Activated naive CD4-positive, alpha-beta T cell treated with anti-CD3 and anti-CD28 coated beads, Interleukin-2, amount 50 U/mL, for 72 hours (primary cell): ENCODE data around the gene IFNL4. TPM values are rescaled to one million over a fixed set of nuclear protein-coding genes. Genes with fewer than 3 reads are reported as not detected.
A peak's percentile ranks its signal among the peaks of the same experiment; 100 is the strongest.
"Not testable (repeated sequence)": the region's sequence is repeated elsewhere in the genome, so short reads cannot be mapped to it uniquely, and the experiment has no call there.

ENCODE experiments used
- ATAC-seq, 2 donors: fragments of 150-1000 bp; cut with Tn5 transposase; 2 replicates each; pipeline ENCODE4 v1.10.0; 2021; ENCODE audit warnings: mild to moderate bottlenecking in 2 of 2, moderate library complexity in 2 of 2
- DNase-seq, 2 donors: peaks; one replicate each; pipeline ENCODE4 v3.0.0; 2021 to 2022; ENCODE audit warnings: low spot score in 2 of 2
- H3K27ac Mint-ChIP-seq, 2 donors: one replicate each; pipeline ENCODE4 v1.8.0; 2022; ENCODE audit warnings: mild to moderate bottlenecking in 2 of 2, mixed read lengths in 2 of 2
- H3K36me3 Mint-ChIP-seq, 2 donors: one replicate each; pipeline ENCODE4 v1.8.0; 2022; ENCODE audit warnings: mixed read lengths in 2 of 2
- H3K9me3 Mint-ChIP-seq, 2 donors: one replicate each; pipeline ENCODE4 v1.8.0; 2022; ENCODE audit warnings: mixed read lengths in 2 of 2
- total RNA-seq, 2 donors: library from RNA; stranded (reverse); gene quantifications; one replicate each; pipeline ENCODE4 v1.2.3, GENCODE V29; 2022

IFNL4 gene
- total RNA-seq, 2 donors from 2014 or later, result not detected

DNA sequence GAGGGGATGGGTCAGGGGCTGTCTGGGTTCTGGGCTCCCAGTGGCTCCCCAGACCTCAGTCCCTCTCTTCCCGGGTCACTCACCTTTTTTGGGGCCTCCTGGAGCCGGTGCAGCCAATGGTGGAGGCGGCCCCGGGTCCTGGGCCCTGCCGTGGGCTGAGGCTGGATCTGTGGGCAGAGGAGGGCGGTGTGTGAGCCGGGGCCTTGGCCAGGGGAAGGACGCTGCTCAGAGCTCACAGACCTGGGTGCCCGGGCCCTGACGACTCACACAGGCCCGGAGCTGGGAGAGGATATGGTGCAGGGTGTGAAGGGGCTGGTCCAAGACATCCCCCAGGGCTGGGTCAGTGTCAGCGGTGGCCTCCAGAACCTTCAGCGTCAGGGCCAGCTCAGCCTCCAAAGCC is 4.9 kb downstream of the IFNL4 start:
- H3K27ac Mint-ChIP-seq, H3K36me3 Mint-ChIP-seq, DNase-seq, ATAC-seq, H3K9me3 Mint-ChIP-seq: not testable (repeated sequence)

DNA sequence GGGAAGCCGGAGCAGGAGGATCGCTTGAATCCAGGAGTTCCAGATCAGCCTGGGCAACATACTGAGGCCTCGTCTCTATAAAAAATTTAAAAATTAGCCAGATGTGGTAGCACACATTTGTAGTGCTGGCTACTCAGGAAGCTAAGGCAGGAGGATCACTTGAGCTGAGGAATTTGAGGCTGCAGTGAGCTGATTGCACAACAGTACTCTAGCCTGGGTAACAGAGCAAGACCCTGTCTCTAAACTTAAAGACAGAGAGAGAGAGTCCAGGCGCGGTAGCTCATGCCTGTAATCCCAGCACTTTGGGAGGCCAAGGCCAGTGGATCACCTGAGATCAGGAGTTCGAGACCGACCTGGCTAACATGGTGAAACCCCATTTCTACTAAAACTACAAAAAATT is 8.2 kb downstream of the IFNL4 start:
- ATAC-seq, result no peak
- peak overlapping the region in 1 of 2 donors; percentile 57 for H3K27ac Mint-ChIP-seq

DNA sequence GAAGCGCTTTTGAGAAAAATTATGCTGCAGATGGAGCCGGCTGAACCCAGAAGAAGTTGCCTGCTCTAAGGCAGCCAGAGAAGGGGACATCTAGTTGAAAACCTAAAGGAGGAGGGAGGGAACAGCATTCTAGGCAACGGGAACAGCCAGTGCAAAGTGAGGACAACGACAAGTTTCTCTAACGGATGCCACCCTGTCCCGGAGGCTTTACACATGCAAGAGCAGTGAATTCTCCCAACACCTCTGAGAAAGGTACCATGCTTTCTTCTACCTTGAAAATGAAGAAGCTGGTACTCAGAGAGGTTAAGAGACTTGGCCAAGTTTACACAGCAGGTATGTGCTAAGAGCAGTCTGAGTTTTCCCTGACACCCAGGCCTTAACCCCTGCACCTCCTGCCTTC is 9.7 kb downstream of the IFNL4 start:
- DNase-seq (no peak), ATAC-seq (no peak)
- H3K9me3 Mint-ChIP-seq, result no peaks in the 10 kb centered on the region
- H3K36me3 Mint-ChIP-seq, result no peaks in the 10 kb centered on the region
- H3K27ac Mint-ChIP-seq, result peak overlapping the region in 1 of 2 donors; percentile 80

More for the DNA sequence above, 8.2 kb downstream of the IFNL4 start:
- Mint-ChIP-seq H3K9me3 (no peaks in the 10 kb centered on the region), H3K36me3 (no peaks in the 10 kb centered on the region)
- DNase-seq, result no peak

DNA sequence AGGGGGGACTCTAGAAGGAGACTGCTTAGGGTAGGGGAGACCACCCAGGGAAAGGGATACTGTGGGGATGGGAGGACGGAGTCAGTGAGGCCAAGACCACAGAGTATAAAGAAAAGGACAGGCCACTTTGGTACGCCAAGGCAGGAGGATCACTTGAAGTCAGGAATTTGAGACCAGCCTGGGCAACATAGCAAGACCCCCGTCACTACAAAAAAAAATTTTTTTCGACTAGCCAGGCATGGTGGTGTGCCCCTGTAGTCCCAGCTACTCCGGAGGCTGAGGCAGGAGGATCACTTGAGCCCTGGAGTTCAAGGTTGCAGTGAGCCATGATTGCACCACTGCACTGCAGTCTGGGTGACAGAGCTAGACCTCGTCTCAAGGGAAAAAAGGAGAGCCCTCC is 10.4 kb downstream of the IFNL4 start:
- H3K36me3 Mint-ChIP-seq, result no peaks in the 10 kb centered on the region
- no peaks in the 10 kb centered on the region for H3K9me3 Mint-ChIP-seq
- ATAC-seq, result no peak
- H3K27ac Mint-ChIP-seq, result peak overlapping the region; percentile 73 to 80
- no peak for DNase-seq

DNA sequence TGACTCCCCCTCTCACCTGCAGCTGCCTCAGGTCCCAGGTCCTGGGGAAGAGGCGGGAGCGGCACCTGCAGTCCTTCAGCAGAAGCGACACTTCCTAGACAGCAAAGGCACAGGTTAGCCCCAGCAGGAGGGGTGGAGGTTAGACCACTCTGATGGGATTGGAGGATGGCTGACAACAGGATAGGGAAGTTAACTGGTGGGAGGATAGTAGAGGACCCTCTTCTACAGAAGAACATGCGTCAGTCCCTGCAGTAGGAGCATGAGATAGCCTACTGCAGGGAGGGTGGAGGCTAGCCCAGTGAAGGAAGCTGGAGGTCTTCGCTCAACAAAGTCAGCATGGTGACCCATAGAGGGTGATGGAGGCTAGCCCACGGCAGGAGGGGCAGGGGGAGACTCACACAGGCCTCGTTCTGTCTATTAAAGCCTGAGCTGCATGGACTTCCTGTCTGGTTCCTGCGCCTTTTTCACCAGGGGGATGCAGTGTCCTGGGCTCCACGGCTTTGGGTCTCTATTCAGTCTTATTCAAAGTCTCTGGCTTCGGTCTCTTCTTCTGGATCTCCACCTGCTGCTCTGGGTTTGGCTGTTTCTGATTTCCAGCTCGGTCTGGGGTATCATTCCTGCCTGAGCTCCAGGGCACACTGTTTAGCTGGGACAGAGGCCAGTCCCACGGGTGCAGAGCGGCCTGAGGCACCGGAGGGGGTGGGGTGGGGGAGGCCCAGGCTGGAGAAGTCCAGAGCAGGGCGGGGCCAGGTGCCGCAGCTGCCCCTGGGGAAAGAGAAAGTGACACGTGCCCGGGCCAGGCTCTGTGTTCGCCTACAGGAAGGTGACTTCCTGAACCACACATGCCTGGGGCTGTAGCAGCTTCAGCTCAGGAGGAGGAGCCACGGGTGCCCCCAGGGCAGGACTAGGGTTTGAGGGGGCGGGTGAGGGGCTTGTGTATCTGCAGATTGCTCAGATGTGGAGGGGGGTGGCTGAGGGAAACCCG is 11.2 kb downstream of the IFNL4 start:
- ATAC-seq (peak; percentile 82 to 98), DNase-seq (peak; percentile 45 to 71)
- Mint-ChIP-seq H3K27ac (peak overlapping the region; percentile 73 to 80), H3K36me3 (no peaks in the 10 kb centered on the region), H3K9me3 (no peaks in the 10 kb centered on the region)

DNA sequence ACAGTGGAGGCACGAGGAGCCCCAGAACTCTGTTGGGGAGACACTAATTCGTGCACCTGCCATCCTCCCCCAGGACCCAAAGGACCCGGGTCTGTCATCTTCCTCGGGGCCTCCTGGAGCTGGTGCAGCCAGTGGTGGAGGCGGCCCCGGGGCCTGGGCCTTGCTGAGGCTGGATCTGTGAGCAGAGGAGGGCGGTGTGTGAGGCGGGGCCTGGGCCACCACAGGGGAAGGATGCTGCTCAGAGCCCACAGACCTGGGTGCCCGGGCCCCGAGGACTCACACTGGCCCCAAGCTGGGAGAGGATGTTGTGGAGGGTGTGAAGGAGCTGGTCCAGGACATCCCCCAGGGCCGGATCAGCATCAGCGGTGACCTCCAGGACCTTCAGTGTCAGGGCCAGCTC is 12.1 kb downstream of the IFNL4 start:
- H3K36me3 Mint-ChIP-seq, result no peaks in the 10 kb centered on the region
- peak overlapping the region; percentile 36 to 80 for H3K27ac Mint-ChIP-seq
- H3K9me3 Mint-ChIP-seq, result no peaks in the 10 kb centered on the region
- DNase-seq (peak in 1 of 2 donors; percentile 26), ATAC-seq (peak; percentile 32 to 76)

DNA sequence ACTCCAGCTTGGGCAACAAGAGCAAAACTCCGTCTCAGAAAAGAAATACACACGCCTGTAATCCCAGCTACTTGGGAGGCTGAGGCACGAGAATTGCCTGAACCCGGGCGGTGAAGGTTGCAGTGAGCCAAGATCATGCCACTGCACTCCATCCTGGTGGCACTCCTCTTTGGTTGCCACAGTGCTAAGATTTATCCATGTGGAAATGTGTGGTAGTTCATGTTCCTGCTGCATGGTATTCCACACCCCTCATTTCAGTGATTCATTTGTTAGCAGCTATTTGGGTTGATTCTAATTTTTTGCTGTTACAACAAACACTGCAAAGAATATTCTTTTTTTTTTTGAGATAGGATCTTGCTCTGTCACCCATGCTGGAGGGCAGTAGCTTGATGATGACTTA is 15.9 kb downstream of the IFNL4 start:
- no peak for ATAC-seq
- Mint-ChIP-seq H3K9me3 (no peaks in the 10 kb centered on the region), H3K27ac (no peak overlapping the region), H3K36me3 (no peaks in the 10 kb centered on the region)
- no peak for DNase-seq

DNA sequence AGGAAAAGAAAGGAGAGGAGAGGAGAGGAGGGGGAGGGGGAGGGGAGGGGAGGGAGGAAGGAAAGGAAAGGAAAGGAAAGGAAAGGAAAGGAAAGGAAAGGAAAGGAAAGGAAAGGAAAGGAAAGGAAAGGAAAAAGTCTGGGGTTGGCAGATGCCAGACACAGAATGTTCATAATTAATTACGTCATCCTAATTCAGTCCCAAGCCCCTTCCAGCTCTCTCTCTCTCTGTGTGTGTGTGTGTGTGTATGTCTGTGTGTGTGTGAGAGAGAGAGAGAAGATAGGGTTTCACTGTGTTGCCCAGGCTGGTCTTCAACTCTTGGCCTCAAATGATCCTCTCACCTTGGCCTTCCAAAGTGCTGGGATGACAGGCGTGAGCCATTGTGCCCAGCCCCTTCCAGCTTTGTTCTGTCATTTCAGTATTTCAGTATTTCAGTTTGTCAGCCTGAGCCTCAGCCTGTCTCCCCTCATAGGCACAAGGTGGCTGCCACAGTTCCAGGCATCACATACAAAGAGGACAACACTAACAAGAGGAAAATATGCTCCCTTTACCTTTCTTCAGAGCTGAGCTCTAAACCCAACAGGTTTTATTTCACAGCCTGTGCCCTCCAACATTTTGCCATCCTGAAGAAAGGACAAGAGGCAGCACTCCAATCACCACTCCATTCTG is 18.4 kb downstream of the IFNL4 start:
- no peaks in the 10 kb centered on the region for H3K9me3 Mint-ChIP-seq
- no peaks in the 10 kb centered on the region for H3K36me3 Mint-ChIP-seq
- DNase-seq (no peak), ATAC-seq (no peak)
- no peak overlapping the region for H3K27ac Mint-ChIP-seq

DNA sequence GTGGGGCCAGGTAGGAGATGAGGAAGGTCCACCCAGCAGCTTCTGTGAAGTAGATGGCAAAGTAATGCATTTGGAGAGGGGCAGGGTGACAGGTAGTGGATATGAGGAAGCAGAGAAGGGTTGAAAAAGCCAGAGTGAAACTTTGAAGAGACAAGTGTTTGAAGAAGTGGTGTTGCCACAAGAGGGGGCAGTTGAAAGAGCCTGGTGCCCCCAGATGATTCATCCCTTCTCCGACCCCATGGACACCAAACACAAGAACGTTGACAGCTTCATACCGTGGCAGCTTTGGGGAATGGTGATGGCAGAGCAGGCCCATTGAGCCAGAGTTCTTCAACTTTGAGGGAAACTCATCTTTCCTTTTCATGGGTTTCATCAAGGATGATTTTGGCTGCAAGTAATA is 23.7 kb downstream of the IFNL4 start:
- DNase-seq (no peak), ATAC-seq (no peak)
- Mint-ChIP-seq H3K27ac (peak overlapping the region in 1 of 2 donors; percentile 79), H3K9me3 (no peaks in the 10 kb centered on the region), H3K36me3 (no peaks in the 10 kb centered on the region)

DNA sequence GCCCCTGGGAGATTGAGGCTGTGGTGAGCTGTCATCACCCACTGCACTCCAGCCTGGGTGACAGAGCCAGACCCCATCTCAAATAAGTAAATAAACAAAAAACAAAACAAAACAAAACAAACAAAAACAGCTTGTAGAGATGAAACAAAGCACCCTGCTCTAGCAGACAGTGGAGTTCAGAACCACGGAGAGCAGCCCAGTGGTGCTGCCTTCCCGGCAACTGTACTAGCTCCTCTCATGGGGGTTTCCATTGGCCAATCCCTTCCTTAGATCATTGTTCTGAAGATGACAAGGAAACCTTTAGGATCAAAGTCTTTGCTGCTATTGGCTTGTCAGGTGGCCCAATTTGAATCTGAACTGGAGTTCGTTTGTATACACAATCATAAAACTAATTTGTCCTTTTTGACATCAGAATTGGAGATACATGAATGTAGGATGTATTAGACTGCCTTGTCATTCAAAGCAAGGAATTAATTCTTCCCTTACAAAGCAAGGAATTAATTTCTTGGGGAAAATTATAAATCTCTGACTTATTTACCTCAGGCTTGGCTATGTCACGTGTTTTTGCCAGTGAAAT is 24.9 kb downstream of the IFNL4 start:
- Mint-ChIP-seq H3K36me3 (no peaks in the 10 kb centered on the region), H3K27ac (no peak overlapping the region), H3K9me3 (no peaks in the 10 kb centered on the region)
- DNase-seq (no peak), ATAC-seq (no peak)

DNA sequence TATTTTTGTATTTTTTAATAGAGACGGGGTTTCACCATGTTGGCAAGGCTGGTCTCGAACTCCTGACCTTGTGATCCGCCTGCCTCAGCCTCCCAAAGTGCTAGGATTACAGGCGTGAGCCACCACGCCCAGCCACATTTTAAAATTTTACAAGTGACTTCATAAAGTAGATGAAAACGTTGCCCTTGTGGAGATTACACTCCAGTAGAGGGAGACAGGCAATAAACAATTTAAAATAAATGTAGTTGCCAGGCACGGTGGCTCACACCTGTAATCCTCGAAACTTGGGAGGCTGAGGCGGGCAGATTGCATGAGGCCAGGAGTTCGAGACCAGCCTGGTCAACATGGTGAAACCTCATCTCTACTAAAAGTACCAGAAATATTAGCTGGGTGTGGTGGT is 29.5 kb downstream of the IFNL4 start:
- H3K27ac Mint-ChIP-seq, DNase-seq, H3K36me3 Mint-ChIP-seq, H3K9me3 Mint-ChIP-seq, ATAC-seq: not testable (repeated sequence)

DNA sequence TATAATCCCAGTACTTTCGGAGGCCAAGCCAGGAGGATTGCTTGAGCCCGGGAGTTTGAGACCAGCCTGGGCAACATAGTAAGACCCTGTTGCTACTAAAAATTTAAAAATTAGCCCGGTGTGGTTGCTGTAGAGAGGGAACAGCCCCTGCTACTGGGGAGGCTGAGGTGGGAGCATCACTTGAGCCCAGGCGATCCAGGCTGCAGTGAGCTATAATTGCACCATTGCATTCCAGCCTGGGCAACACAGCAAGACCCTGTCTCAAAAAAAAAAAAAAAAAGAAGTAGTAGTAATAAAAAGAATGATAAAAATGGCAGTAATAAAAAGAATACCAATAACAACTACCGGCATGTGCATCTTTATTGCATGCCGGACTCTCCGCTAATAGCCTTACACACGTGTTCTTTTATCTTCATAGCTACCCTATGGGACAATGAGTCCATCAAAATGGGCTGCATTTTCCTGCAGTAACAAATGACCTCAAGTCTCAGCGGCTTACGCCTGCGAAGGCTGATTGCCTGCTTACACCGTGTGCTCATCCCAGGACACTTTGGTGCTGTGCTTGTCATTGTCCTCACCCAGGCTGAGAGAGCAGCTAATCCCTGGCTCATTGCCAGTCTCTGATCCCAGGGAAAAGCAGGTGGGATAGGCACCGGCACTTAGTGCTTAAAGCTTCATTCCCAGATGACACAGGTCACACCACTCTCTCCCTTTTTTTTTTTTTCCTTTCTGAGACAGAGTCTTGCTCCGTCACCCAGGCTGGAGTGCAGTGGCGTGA is 30.2 kb downstream of the IFNL4 start:
- DNase-seq (no peak), ATAC-seq (no peak)
- Mint-ChIP-seq H3K9me3 (no peaks in the 10 kb centered on the region), H3K36me3 (no peaks in the 10 kb centered on the region), H3K27ac (no peak overlapping the region)

DNA sequence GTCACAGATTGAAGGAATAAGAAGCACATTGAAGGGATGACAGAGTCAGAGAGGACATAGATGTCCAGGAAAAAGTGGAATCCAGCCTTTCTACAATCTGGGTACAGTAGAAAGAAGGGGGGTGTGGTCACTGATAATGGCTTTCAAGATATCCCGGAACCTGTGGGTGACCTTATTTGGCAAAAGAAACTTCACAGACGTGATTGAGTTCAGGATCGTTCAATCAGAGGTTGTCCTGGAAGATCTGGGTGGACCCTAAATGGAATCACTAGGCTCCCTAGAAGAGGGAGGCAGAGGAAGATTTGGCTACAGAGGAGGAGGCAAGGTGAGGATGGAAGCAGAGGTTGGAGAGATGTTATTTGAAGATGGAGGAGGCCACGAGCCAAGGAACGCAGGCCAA is 31.6 kb downstream of the IFNL4 start:
- H3K9me3 Mint-ChIP-seq, result no peaks in the 10 kb centered on the region
- H3K36me3 Mint-ChIP-seq, result no peaks in the 10 kb centered on the region

DNA sequence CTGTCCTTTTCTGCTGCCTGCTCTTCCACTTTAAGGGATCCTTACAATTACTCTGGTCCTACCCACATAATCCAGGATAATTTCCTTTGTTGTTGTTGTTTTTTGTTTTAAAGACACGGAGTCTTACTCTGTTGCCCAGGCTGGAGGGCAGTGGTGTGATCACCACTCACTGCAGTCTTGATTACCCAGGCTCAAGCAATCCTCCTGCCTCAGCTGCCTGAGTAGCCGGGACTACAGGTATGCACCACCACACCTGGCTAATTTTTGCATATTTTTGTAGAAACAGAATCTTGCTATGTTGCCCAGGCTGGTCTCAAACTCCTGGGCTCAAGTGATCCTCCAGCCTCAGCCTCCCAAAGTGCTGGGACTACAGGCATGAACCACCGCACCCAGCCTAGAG is 33.3 kb downstream of the IFNL4 start:
- DNase-seq, ATAC-seq, H3K9me3 Mint-ChIP-seq, H3K36me3 Mint-ChIP-seq: not testable (repeated sequence)
- peak overlapping the region in 1 of 2 donors; percentile 59 for H3K27ac Mint-ChIP-seq

More for the DNA sequence above, 31.6 kb downstream of the IFNL4 start:
- no peak overlapping the region for H3K27ac Mint-ChIP-seq
- DNase-seq, result no peak
- no peak for ATAC-seq

DNA sequence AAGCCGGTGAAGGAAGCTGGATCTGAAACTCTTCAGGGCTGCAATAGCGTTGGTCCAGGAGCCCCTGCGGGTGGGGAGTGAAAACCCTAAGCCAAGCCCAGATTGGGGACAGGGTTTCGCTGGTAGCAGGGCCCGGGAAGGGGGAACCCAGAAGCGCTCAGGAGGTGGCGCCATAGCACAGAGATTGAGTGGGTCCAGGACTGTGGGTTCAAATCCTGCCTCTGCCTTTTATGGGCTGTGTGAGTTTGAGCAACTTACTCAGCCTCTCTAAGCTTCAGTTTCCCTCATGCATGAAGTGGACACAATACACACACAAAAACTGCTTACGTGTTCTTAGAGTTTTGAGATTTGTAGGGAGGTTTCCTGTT is 36.3 kb downstream of the IFNL4 start:
- ATAC-seq, result peak; percentile 98
- peak; percentile 64 to 75 for DNase-seq
- no peaks in the 10 kb centered on the region for H3K36me3 Mint-ChIP-seq
- no peak overlapping the region for H3K27ac Mint-ChIP-seq
- no peaks in the 10 kb centered on the region for H3K9me3 Mint-ChIP-seq

DNA sequence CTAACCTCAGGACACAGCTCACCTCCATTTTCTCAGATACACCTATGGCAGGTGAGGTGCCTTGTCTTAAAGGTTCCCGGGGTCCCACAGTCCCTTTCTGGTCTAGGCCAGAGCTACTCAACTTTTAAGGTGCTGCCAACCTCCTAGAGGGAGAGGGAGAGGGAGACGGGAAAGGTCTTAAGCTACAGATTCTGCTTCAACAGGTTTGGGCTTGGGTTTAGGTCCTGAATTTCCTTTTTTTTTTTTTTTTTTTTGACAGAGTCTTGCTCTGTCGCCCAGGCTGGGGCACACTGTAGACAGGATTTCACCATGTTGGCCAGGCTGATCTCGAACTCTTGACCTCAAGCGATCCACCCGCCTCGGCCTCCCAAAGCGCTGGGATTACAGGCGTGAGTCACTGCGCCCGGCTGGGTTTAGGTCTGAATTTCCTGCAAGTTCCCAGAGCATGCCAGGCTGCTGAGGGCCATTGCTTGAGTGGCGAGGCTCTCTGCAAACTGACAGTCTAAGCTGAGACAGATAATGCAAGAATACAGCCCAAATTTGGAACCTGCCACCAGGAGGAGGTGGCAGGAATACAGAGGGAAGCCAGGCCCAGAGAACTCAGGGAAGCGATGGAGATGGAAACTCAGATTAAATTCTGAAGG is 36.8 kb downstream of the IFNL4 start:
- H3K36me3 Mint-ChIP-seq, result no peaks in the 10 kb centered on the region
- DNase-seq (no peak), ATAC-seq (peak; percentile 14 to 37)

More for the DNA sequence above, 36.8 kb downstream of the IFNL4 start:
- H3K27ac Mint-ChIP-seq, result no peak overlapping the region
- H3K9me3 Mint-ChIP-seq, result no peaks in the 10 kb centered on the region
